Activated CD8-positive, alpha-beta memory T cell treated with anti-CD3 and anti-CD28 coated beads for 4 hours (primary cell): ENCODE measurements around the gene PGM3.
A peak's percentile ranks its signal among the peaks of the same experiment; 100 is the strongest.
"Not testable (repeated sequence)": the region's sequence is repeated elsewhere in the genome, so short reads cannot be mapped to it uniquely, and the experiment has no call there.

ENCODE experiments used
- DNase-seq, 2 donors: peaks; one replicate each; pipeline ENCODE4 v3.0.0-alpha.2; 2020; ENCODE audit warnings: low read depth in 2 of 2

The PGM3 gene

GRCh38 chr6:83192871-83193746 lies at the start of gene PGM3, which contains the start of gene RWDD2A:
TSS of gene PGM3 (minus strand) at chr6:83193265. CDS start at chr6:83191012, 2,253 bp downstream.
TSS of gene RWDD2A (plus strand) at chr6:83193357. CDS start at chr6:83194452, 1,095 bp downstream.
- DNase-seq, result peak; percentile 79 to 81

- no peak for DNase-seq
Measured at GRCh38 chr6:83231146-83231545, 38.1 kb upstream of the PGM3 start.

- DNase-seq, result no peak
Measured at GRCh38 chr6:83226517-83226916, 33.5 kb upstream of the PGM3 start.

- no peak for DNase-seq
Measured at GRCh38 chr6:83221889-83222479, 28.9 kb upstream of the PGM3 start.

GRCh38 chr6:83221276-83221675 lies 28.2 kb upstream of the PGM3 start:
- no peak for DNase-seq

GRCh38 chr6:83220121-83220520 lies 27.1 kb upstream of the PGM3 start:
- no peak for DNase-seq

- no peak for DNase-seq
Measured at GRCh38 chr6:83218646-83219045, 25.6 kb upstream of the PGM3 start.

- DNase-seq, result no peak
Measured at GRCh38 chr6:83216806-83217205, 23.7 kb upstream of the PGM3 start.

GRCh38 chr6:83215131-83216047 lies 22.3 kb upstream of the PGM3 start:
- no peak for DNase-seq

GRCh38 chr6:83202031-83202430 lies 9.0 kb upstream of the PGM3 start:
- no peak for DNase-seq

- DNase-seq, result no peak
Measured at GRCh38 chr6:83199863-83200225, 6.8 kb upstream of the PGM3 start.

GRCh38 chr6:83199173-83199862 lies 6.3 kb upstream of the PGM3 start:
- no peak for DNase-seq

- no peak for DNase-seq
Measured at GRCh38 chr6:83198486-83199172, 5.6 kb upstream of the PGM3 start.

GRCh38 chr6:83193747-83194566 lies 892 bp upstream of the PGM3 start:
- no peak for DNase-seq

- no peak for DNase-seq
Measured at GRCh38 chr6:83192456-83192855, 609 bp downstream of the PGM3 start.

GRCh38 chr6:83191974-83192373 lies 1.1 kb downstream of the PGM3 start:
- DNase-seq, result not testable (repeated sequence)

- no peak for DNase-seq
Measured at GRCh38 chr6:83190626-83191025, 2.4 kb downstream of the PGM3 start.

- DNase-seq, result no peak
Measured at GRCh38 chr6:83188501-83188900, 4.6 kb downstream of the PGM3 start.

GRCh38 chr6:83185096-83185495 lies 8.0 kb downstream of the PGM3 start:
- no peak for DNase-seq
